Memory B cell (primary cell): Measurements from ENCODE around the gene PRDX2.
"Not testable (repeated sequence)": the region's sequence is repeated elsewhere in the genome, so short reads cannot be mapped to it uniquely, and the experiment has no call there.

ENCODE experiments used
- ATAC-seq: fragments of 150-1000 bp; cut with Tn5 transposase; 2 replicates; pipeline ENCODE4 v1.10.0; 2021; ENCODE audit warnings: low read depth, mild to moderate bottlenecking, moderate library complexity
- DNase-seq, 2 donors: peaks; one replicate each; pipeline ENCODE4 v3.0.0; 2022; ENCODE audit warnings: low spot score in 2 of 2
- H3K27ac Mint-ChIP-seq: one replicate; pipeline ENCODE4 v1.8.0; 2022; ENCODE audit warnings: mild to moderate bottlenecking, moderate library complexity, mixed read lengths
- H3K27me3 Mint-ChIP-seq: one replicate; pipeline ENCODE4 v1.8.0; 2022; ENCODE audit warnings: mixed read lengths
- H3K36me3 Mint-ChIP-seq: one replicate; pipeline ENCODE4 v1.8.0; 2022; ENCODE audit warnings: mild to moderate bottlenecking, mixed read lengths
- H3K4me1 Mint-ChIP-seq: one replicate; pipeline ENCODE4 v1.8.0; 2022; ENCODE audit warnings: mixed read lengths
- H3K4me3 Mint-ChIP-seq: one replicate; pipeline ENCODE4 v1.8.0; 2022; ENCODE audit warnings: mild to moderate bottlenecking, moderate library complexity, mixed read lengths
- H3K9me3 Mint-ChIP-seq: one replicate; pipeline ENCODE4 v1.8.0; 2022; ENCODE audit warnings: mixed read lengths

Gene PRDX2

DNA sequence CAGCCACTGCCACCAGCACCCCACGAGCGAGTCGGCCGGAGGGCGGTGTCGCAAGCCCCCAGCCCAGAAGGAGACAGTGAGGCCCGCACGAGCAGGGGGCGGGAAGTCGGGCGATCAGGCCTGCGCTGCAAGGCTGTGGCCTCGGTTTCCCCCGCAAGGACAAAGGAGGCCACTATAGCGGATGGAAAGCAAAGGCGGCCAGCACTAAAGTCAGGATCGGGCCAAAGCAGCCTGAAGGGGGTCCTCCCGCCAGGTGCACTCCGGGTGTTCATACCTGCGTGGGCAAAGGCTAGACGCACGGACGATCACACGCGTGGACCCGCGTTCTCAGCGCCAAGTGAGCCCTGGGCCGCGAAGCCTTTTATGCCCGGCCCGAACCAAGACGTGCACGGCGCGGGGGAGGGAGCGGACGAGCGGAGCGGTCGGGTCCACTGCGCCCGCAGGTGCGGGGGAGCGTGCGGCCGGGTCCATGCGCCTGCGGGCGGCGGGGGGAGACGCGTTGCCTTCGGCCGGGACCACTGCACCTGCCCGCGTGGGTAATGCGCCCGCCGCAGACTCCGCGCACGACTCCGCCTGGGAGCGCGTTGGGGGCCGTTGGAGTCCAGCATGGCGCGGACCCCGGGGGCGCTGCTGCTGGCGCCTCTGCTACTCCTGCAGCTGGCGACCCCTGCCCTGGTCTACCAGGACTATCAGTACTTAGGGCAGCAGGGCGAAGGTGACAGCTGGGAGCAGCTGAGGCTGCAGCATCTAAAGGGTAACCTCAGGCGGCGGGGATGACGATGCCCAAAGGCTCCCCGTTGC lies at the start of gene PRDX2, which contains the start of gene THSD8:
Gene PRDX2 (minus strand): TSS at position 335 of the 801 bp plus-strand sequence. CDS start 539 bp downstream, outside the sequence.
Gene THSD8 (plus strand): TSS at position 604 of the 801 bp plus-strand sequence. CDS start 3 bp downstream, at position 607.
- ATAC-seq (peak; percentile 65), DNase-seq (peak; percentile 65 to 67)
- H3K27me3 Mint-ChIP-seq = peaks cover 2% of the 10 kb centered on the region
- no peaks in the 10 kb centered on the region for H3K36me3 Mint-ChIP-seq
- peaks cover 18% of the 10 kb centered on the region for H3K4me1 Mint-ChIP-seq
- H3K9me3 Mint-ChIP-seq = no peaks in the 10 kb centered on the region
- H3K27ac Mint-ChIP-seq = no peak within 1 kb of the TSS
- peak within 1 kb of the TSS; percentile 84 for H3K4me3 Mint-ChIP-seq

DNA sequence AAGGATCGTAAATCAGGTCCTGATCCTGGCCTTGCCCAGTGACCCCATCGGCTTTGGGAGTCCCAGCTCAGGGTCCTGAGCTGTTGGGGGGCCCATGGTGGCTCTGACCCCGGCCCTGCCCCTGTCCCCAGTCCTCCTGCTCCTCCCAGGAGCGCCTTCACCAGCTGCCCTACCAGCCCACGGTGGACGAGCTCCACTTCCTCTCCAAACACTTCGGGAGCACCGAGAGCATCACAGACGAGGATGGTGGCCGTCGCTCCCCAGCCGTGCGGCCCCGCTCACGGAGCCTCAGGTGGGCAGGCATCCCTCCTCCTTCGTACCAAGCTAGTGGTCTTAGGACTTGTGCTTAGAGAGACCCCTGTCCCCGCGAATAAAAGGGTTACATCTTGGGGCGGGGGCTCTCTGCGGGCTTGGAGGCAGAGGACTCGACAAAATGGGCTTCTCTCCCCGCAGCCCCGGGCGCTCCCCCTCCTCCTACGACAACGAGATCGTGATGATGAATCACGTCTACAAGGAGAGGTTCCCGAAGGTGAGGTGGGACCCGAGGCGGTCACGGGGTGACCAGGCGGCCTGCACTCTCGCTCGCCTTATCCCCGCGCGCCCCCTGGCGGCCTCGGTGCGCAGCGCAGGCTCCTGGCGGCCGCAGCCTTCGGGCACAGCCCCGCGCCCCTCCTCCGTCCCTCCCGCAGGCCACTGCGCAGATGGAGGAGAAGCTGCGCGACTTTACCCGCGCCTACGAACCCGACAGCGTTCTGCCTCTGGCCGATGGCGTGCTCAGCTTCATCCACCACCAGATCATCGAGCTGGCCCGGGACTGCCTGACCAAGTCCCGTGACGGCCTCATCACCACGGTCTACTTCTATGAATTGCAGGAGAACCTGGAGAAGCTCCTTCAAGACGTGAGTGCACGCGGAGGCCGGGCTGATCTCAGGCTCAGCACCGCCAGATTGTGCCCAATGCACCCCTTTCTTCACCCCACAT lies 45.8 kb upstream of the PRDX2 start:
- DNase-seq (peak; percentile 89 to 98), ATAC-seq (peak; percentile 95)
- Mint-ChIP-seq H3K27me3 (peaks cover 14% of the 10 kb centered on the region), H3K4me1 (peaks cover 2% of the 10 kb centered on the region), H3K36me3 (no peaks in the 10 kb centered on the region), H3K9me3 (no peaks in the 10 kb centered on the region), H3K4me3 (peak overlapping the region; percentile 46), H3K27ac (no peak overlapping the region)

DNA sequence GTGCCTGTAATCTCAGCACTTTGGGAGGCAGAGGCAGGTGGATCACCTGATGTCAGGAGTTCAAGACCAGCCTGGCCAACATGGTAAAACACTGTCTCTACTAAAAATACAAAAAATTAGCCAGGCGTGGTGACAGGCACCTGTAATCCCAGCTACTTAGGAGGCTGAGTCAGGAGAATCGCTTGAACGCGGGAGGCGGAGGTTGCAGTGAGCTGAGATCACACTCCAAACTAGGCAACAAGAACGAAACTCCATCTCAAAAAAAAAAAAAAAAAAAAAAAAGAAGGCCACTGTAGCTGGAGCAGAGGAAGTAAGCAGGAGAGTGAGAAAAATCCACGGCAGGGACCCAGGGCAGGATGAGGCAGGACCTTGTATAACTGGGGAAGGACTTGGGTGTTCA lies 45.0 kb upstream of the PRDX2 start:
- not testable (repeated sequence) for H3K9me3 Mint-ChIP-seq, H3K36me3 Mint-ChIP-seq, H3K4me3 Mint-ChIP-seq, H3K27ac Mint-ChIP-seq, ATAC-seq, DNase-seq, H3K4me1 Mint-ChIP-seq
- H3K27me3 Mint-ChIP-seq = peaks cover 19% of the 10 kb centered on the region

DNA sequence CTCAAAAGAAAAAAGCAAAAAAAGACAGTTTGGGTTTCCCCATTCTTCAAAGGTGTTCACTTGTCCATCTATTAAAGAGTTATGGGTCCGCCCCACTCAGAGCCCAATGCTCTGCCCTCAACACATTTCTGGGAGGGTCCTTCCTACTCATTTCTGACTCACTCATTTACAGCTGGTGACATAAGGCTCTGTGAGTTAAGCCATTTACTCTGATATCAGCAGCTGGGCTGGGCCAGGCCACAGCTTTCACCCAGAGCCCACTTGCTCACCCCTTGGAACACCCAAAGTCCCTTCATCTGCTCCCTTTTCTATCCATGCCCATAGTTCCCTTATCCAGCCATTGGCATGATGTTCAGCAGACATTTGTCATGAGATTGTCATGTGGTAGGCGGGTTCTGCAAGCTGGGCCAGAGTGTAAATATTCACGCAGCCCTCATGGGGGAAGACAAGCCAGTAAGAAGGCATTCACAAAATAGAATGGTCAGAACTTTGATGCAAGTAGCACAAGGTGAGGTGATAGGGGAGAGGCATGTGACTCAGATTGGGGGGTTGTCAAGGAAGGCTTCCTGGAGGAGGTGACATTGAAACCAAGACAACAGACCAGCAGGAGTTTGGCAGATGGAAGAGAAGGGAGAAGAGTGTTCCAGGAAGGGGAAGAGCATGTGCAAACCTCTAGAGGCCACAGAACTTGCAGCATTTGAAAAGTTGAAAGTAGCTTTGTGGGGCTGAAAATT lies 42.6 kb upstream of the PRDX2 start:
- H3K9me3 Mint-ChIP-seq = no peaks in the 10 kb centered on the region
- ATAC-seq (no peak), DNase-seq (no peak)
- no peak overlapping the region for H3K4me3 Mint-ChIP-seq
- H3K27ac Mint-ChIP-seq = no peak overlapping the region
- H3K27me3 Mint-ChIP-seq = peaks cover 36% of the 10 kb centered on the region
- H3K36me3 Mint-ChIP-seq = peaks cover 3% of the 10 kb centered on the region
- H3K4me1 Mint-ChIP-seq = peaks cover 15% of the 10 kb centered on the region

DNA sequence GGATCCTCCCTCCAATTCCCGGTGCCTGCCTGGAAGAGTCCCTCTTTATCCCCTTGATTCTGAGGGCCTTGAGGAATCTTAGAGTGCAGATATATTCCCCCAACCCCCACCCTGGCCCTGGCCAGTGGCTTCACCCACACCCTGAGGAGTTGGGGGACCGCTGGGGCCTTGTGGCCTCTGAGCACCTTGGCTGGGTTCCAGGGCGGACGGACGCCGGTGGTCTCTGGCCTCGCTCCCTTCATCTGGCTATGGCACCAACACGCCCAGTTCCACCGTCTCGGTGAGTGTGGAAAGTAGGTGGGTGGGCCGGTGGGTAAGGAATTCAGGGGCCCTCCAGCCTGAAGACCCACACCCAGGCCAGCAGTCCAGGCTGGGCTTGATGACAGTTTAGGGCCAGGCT lies 41.7 kb upstream of the PRDX2 start:
- peaks cover 3% of the 10 kb centered on the region for H3K36me3 Mint-ChIP-seq
- DNase-seq (no peak), ATAC-seq (no peak)
- H3K27me3 Mint-ChIP-seq = peaks cover 41% of the 10 kb centered on the region
- H3K4me1 Mint-ChIP-seq = peaks cover 20% of the 10 kb centered on the region
- H3K27ac Mint-ChIP-seq = no peak overlapping the region
- H3K4me3 Mint-ChIP-seq = no peak overlapping the region
- no peaks in the 10 kb centered on the region for H3K9me3 Mint-ChIP-seq

DNA sequence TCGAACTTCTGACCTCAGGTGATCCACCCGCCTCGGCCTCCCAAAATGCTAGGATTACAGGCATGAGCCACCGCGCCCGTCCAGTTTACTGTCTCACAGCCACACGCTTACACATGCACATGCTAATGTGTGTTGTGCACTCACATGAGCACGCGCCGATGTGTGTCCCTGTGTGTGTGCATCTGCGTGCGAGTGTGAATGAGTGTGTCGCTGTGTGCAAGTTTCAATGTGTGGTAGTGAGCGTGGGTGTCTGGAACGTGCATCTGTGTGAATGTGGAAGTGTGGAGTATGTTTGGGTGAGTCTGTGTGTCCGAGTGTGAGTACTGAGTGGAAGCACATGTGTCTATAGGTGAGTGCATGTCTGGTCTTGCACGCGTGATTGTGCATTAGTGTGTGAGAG lies 40.9 kb upstream of the PRDX2 start:
- ATAC-seq = no peak
- H3K27ac Mint-ChIP-seq = no peak overlapping the region
- peaks cover 42% of the 10 kb centered on the region for H3K27me3 Mint-ChIP-seq
- H3K9me3 Mint-ChIP-seq = no peaks in the 10 kb centered on the region
- H3K4me1 Mint-ChIP-seq = peaks cover 18% of the 10 kb centered on the region
- H3K36me3 Mint-ChIP-seq = peaks cover 3% of the 10 kb centered on the region
- no peak overlapping the region for H3K4me3 Mint-ChIP-seq
- no peak for DNase-seq

DNA sequence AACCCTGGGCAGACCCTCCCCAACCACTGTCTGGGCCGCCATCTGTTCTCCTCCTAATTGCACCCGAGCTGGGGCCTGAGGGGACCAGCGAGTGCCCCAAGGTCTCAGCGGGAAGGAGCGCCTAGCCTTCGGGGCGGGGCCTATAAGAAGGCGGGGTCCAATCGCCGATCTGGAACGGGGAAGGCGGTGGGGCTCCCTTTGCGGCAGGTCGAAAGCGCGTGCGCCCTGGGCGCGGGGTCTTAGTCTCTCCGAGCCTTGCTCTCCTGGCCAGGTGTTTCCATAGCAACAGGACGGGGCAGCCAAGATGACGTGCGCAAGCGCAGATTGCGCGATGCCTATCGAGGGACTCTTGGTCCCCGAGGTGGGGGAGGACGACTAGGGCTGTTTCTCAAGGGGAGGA lies 39.5 kb upstream of the PRDX2 start:
- Mint-ChIP-seq H3K27ac (no peak overlapping the region), H3K4me1 (peaks cover 18% of the 10 kb centered on the region), H3K27me3 (peaks cover 47% of the 10 kb centered on the region), H3K4me3 (no peak overlapping the region), H3K36me3 (peaks cover 3% of the 10 kb centered on the region), H3K9me3 (no peaks in the 10 kb centered on the region)
- DNase-seq = no peak
- no peak for ATAC-seq

DNA sequence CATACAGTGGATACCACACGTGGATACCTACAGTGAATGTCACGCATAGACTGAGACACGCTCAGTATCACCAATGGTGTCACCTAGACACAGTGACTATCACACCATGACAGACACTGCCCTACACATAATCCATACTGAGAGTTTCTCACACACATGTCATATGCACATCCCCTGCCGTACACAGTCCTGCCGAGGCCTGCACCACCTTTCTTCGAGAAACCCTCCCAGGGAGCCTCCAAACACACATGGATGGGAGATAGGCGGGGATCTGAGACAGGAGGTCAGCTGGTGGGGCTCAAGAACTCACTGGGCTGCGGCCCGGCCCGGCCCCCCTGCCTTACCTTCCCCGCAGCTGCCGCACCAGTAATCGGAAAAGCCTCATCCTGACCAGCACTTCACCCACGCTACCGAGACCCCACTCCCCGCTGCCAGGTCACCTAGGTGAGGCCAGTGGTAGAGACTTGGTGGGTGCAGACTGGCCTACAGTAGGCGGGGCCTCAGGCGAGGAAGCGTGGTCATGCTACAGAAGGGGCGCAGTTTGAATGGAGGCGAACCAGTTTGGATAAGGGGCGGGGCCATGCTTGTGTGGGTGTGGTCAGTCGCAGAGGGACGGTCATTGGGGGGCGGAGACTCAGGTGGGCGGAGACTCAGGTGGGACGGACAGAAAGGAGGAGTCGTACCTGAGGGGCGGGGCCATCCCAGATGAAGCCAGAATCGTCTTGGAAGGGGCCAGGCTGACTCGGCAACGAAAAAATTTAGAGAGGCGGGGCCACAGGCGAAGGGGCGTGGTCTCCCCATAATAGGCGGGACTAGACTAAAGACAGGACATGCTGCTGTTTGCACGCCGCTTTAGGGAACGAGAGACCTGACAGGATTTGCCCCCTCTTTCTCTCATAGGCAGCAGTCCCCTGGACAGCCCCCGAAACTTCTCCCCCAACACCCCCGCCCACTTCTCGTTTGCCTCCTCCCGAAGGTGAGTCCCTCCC lies 38.8 kb upstream of the PRDX2 start:
- ATAC-seq (peak; percentile 10), DNase-seq (peak in 1 of 2 donors; percentile 39)
- Mint-ChIP-seq H3K4me3 (no peak overlapping the region), H3K27me3 (peaks cover 47% of the 10 kb centered on the region), H3K27ac (no peak overlapping the region), H3K9me3 (no peaks in the 10 kb centered on the region), H3K36me3 (peaks cover 3% of the 10 kb centered on the region), H3K4me1 (peaks cover 18% of the 10 kb centered on the region)

DNA sequence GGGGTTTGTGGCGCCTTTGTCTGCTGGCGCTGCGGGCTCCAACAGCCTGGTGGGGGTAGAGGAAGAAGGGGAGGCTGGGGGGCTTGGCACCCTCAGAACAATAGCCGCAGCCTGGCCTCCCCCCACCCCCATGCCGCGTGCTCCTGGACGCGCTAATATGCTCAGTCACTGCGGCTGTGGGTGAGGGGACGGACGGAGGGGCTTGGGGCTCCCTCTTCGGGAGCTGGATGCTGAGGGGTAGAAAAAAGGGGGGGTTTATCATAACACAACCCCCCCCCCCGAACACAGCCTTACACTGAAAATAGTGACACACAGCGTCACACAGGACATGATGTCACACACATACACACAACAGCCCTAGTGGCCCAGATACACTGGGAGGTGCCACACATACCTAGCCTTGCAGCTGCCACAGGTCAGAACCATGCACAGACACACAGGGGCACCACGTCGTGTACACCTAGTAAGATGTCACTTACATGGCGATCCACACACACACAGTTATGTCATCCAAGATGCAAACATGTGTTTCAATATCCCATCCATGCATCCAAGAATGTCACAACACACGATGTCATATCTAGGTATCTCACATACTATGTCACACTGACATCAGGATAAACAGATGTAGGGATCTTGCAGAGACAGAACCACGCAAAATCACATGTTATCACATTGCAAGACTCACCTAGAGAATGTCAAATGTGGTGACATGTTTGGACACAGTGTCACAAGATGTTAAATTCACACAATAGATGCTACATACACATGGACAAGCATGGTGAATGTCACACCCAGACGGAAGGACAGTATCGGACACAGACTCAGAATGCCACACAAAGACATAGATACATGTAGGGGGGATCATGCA lies 37.5 kb upstream of the PRDX2 start:
- H3K27ac Mint-ChIP-seq = peak overlapping the region; percentile 53
- H3K4me1 Mint-ChIP-seq = peaks cover 21% of the 10 kb centered on the region

DNA sequence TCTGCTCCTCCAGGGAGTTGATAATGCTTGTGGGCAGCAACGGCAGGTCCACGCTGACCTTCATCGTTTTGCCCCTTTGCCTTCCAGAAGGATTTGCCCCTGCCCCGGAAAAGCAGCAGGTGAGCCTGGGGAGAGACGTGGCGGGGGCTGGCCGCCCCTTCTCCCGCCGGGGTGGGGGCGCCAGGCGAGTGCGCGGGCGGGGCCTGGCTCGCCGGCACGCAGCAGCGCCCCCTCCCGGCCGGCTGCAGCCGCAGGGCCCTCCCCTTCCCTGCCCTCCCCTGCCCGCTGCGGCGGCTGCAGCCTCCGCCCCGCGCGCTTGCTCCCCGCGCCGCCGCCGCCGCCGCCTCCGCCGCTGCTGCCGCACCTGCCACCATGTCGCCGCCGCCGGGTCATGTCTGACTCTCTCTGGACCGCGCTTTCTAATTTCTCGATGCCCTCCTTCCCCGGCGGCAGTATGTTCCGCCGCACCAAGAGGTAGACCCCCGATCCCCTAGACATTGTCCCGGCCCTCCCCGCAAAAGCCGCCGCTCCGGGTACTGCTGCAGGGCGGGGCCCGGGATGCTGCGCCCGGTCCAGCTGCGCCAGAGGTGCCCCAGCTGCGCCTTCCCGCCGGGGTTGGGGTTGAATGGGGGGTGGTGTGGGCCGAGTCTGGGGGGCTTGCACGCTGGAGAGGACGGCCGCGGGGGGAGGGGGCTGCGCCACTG lies 36.7 kb upstream of the PRDX2 start, which contains the start of gene MAST1:
Gene MAST1 (plus strand): TSS at position 334 of the 704 bp plus-strand sequence. CDS start 58 bp downstream, at position 392.
- peak within 1 kb of the TSS; percentile 53 for H3K27ac Mint-ChIP-seq
- H3K4me3 Mint-ChIP-seq = peak within 1 kb of the TSS; percentile 61
- H3K9me3 Mint-ChIP-seq = no peaks in the 10 kb centered on the region
- peaks cover 45% of the 10 kb centered on the region for H3K27me3 Mint-ChIP-seq
- peaks cover 3% of the 10 kb centered on the region for H3K36me3 Mint-ChIP-seq
- H3K4me1 Mint-ChIP-seq = peaks cover 22% of the 10 kb centered on the region
- peak in 1 of 2 donors; percentile 61 for DNase-seq
- ATAC-seq = peak; percentile 70

More for the DNA sequence above, 37.5 kb upstream of the PRDX2 start:
- Mint-ChIP-seq H3K36me3 (peaks cover 3% of the 10 kb centered on the region), H3K27me3 (peaks cover 47% of the 10 kb centered on the region), H3K4me3 (peak overlapping the region; percentile 61), H3K9me3 (no peaks in the 10 kb centered on the region)
- DNase-seq = no peak
- peak; percentile 42 for ATAC-seq

DNA sequence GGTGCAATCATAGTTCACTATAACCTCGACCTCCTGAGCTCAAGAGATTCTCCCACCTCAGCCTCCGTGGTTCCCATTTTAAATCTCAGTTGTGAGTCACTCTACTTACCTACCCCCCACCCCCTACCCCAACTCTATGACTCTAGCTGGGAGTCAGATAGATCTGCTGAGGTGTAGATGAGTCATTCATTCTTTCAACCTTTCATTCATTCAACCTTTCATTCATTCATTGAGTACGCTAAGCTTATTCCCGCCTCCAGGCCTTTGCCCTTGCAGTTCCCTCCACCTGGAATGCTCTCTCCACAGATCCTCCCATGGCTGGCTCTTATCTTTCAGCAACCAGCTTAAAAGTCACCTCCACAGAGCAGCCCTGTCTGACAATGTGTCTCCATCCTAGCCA lies 35.6 kb upstream of the PRDX2 start:
- Mint-ChIP-seq H3K27me3 (peaks cover 45% of the 10 kb centered on the region), H3K27ac (no peak overlapping the region), H3K36me3 (peaks cover 3% of the 10 kb centered on the region), H3K4me3 (no peak overlapping the region), H3K9me3 (no peaks in the 10 kb centered on the region), H3K4me1 (peaks cover 28% of the 10 kb centered on the region)
- no peak for ATAC-seq
- no peak for DNase-seq
